Stimulated activated CD4-positive, alpha-beta T cell treated with anti-CD3 and anti-CD28 coated beads, Interleukin-2, amount 100 ng/mL, for 24 hours (primary cell): ENCODE data around the gene FIGN.

Experiments used
- DNase-seq, 2 donors: peaks; one replicate each; pipeline ENCODE4 v3.0.0-alpha.2; 2020

Gene FIGN

GRCh38 chr2:163659224-163659623 lies 76.6 kb downstream of the FIGN start:
- no peak for DNase-seq

- DNase-seq: no peak
Observed at GRCh38 chr2:163658556-163658955, 77.3 kb downstream of the FIGN start.

DNA sequence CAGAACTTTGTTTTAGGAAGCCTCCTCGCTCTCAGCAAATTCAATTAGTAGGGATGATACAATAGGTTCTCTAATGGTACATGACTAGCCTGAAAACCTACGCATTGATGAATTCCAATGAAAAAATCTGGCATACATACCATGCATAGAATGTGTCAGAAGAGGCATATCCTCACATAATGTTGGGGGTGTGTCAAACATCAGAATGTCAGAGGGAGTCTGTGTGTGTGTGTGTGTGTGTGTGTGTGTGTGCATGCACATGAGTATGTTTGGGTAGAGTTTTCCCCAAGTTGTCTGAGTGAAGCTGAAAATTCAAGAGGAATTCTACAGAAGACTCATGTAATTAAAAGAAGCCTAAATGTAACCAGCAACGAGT lies 78.5 kb downstream of the FIGN start:
- DNase-seq: no peak

DNA sequence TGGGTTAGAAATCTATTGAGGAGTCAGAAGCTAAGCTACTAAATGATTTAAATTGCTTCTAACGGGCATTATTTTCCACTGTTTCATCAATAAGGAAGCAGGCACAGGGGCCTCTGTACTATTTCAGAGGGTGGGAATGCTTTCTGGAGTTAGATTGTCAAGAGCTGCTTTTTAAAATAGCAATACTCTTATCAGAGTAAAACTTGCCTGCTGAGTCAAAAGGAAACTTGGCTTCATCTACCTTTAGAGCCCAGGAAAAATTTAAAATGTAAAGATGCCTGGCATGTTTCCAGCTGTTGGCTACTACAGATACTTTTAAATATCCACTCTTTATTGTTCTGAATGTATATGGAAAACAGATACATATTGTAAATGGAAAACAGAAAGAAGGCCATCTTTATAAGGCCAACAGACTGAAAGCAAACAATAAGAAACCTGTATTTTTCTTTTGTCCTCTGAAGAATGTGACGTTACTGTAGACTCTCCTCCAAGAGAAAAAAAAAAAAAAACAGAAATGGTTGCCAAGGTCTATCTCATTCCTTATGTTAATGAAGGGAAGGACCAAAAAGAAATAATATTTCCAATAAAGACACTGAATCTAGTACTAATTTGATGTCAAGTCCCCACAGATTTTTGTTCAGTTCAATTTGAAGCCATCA lies 79.1 kb downstream of the FIGN start:
- DNase-seq: no peak

GRCh38 chr2:163655667-163656066 lies 80.1 kb downstream of the FIGN start:
- DNase-seq: no peak

- no peak for DNase-seq
Observed at GRCh38 chr2:163652751-163653150, 83.1 kb downstream of the FIGN start.

DNA sequence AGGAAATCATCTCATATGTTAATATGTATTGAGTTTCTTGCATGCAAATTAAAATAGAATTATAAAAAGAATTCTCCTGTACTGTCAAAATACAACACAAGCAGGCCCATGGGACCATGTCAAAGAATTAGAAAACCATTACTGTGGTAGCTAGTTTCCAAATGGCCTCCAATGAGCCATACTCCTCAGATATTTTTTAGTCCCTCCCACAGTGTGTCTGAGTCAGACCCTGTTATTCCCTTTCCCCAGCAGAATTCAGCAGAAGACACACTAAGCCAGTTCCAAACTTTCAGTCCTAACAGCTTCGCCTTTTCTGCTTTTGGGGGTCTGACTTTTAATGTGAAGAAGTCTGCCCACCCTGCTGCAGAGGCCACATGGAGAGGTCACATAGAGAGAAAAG lies 86.7 kb downstream of the FIGN start:
- no peak for DNase-seq

- no peak for DNase-seq
Observed at GRCh38 chr2:163647300-163647699, 88.5 kb downstream of the FIGN start.

DNA sequence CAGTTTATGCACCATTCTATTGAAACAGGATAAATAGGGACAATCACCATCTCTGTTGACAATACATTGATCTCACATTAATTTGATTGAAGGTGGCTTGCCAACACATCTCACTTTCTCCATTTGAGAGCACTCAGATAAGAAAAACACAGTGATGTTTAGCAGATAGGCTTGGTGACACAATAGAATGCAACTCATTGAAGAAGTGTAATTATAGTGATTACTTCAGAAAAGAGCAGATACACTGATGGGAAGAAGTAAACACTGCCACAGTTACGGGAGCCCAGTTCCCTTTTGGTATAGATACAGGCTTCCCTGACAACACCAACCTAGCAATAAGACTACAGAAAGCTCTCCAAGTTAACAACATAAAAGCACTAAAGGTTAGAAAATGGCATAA lies 89.1 kb downstream of the FIGN start:
- DNase-seq: no peak

DNA sequence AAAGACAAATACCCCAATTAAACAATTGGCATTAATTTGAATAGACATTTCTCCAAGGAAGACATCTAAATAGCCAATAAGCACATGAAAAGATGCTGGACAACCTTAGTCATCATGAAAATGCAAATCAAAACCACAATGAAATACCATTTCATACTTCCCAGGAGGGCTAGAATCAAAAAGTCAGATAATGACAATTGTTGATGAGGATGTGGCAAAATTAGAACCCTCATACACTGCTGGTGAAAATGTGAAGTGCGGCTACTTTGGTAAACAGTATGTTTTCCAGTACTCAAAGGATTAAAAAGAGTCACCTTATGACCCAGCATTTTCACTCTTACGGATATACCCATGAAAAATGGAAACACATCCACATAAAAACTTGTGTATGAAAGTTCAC lies 91.6 kb downstream of the FIGN start:
- no peak for DNase-seq

- no peak for DNase-seq
Observed at GRCh38 chr2:163641986-163642385, 93.8 kb downstream of the FIGN start.

- DNase-seq: no peak
Observed at GRCh38 chr2:163640542-163641193, 95.1 kb downstream of the FIGN start.

- DNase-seq: no peak
Observed at GRCh38 chr2:163637871-163638270, 97.9 kb downstream of the FIGN start.

DNA sequence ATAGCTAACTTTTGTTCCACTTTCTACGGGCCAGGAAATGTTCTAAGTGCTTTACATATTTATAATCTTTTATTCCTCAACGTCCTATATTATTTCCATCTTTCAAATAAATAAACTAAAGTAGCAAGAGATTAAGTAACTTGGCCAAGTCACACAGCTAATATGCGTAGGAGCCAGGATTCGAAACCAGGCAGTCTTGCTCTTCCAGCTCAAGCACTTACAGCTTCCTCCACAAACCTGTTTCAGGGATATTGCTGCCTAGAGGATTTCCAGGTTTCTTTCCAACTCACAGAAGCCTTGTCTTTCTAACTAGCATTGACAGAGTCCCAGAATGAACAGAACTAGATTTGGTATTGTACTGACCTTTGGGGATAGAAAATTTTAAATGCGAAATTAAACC lies 102.5 kb downstream of the FIGN start:
- DNase-seq: no peak

- DNase-seq: no peak
Observed at GRCh38 chr2:163630836-163631235, 105.0 kb downstream of the FIGN start.

GRCh38 chr2:163626639-163627109 lies 109.1 kb downstream of the FIGN start:
- no peak for DNase-seq

- no peak for DNase-seq
Observed at GRCh38 chr2:163626208-163626607, 109.6 kb downstream of the FIGN start.

- no peak for DNase-seq
Observed at GRCh38 chr2:163625632-163626031, 110.2 kb downstream of the FIGN start.

DNA sequence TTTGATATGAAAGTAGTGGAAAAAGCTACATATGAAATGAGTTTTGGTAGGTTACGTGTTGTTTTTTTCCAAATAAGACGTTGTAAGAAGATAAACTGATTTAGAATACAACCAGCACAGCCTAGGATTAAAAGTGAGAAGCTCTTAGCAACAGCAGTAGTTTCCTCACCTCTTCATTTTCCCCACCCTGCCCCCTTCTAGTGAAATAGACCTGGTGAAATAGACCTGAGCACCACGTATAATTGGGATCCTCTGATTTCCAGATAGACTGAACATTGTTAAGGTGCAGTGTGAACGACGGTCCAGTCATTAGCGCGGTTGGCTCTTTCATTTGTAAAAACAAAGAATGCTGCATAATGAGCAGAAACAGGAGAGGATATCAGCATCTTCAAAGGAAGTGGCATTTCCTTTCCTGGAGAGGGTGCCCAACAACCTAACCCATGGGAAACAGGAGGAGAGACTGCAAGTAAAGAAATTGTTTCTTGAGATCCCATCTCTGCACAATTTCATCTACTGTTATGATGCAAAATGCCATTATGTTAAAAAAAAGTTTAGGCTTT lies 114.3 kb downstream of the FIGN start:
- no peak for DNase-seq

- DNase-seq: no peak
Observed at GRCh38 chr2:163617517-163617916, 118.3 kb downstream of the FIGN start.

DNA sequence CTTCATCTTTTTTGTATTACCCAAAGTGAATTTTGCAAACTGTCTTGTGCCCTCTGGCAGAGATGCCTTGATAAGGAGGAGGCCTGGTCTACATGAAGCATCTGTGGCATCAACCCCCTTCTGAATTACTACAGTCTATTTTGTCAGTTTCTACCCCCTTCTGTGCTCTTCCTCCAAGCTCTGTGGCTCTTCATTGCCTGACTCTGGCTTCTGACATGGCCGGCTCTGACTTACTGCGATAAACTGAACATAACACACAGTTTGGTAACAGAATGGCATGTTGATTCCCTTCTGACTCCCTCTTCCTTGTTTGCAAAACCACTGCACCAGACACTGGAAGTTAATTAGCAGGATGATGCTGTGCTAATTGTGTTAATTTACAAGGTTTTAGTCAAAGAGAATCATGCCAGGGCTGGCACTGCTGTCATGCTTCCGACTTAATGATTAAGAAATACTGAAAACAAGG lies 122.5 kb downstream of the FIGN start:
- DNase-seq: no peak

DNA sequence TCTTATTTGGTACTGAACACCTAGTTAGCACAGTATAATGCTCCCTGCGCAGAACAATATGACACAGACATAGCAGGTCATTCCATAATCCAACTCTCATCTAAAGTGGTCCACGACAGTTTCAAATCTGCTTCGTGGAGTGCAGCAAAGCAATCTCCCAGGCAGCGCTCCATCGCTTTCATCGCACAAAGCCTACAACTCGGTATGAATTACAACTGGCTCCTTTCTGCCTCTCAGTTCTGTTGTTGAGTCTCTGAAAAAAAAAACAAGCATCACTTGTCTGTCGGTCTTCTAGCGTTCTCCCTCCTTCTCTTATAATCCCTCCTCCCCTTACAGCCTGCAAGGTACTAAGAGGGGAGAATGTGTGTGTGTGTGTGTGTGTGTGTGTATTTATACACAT lies 123.5 kb downstream of the FIGN start:
- no peak for DNase-seq

- no peak for DNase-seq
Observed at GRCh38 chr2:163611557-163611906, 124.3 kb downstream of the FIGN start.

- DNase-seq: no peak
Observed at GRCh38 chr2:163610817-163611556, 124.8 kb downstream of the FIGN start.
